Endothelial cell of umbilical vein (primary cell): ENCODE results near the gene IL6ST. TPM values are rescaled to one million over a fixed set of nuclear protein-coding genes. Genes with fewer than 3 reads are reported as not detected.

Experiments
- BruUV-seq: library from RNA; stranded (reverse); fragments of 400-500 nt; replicated peaks from 2 replicates; lab custom pipeline; 2021; lab: Mats Ljungman, UMichigan
- CTCF ChIA-PET: fragments of 300-600, 350-600 bp; sonication (Branson Sonifier 250); formaldehyde crosslinking; loops from one replicate; lab custom pipeline; 2021; ENCODE audit warnings: antibody characterized with exemption, inconsistent platforms; lab: Charles Lee
- POLR2A ChIA-PET: fragments of 300-600, 350-600 bp; sonication (Branson Sonifier 250); formaldehyde crosslinking; loops from one replicate; lab custom pipeline; 2021; ENCODE audit warnings: antibody characterized with exemption, inconsistent platforms; lab: Charles Lee
- DNase-seq: peaks from one replicate; pipeline ENCODE4 v3.0.0-alpha.2; 2011; ENCODE audit warnings: low read depth, low spot score
- FAIRE-seq: peaks from 2 replicates; lab custom pipeline; 2011; peaks lifted over from hg19 to GRCh38; lab: Jason Lieb, UNC
- H2AFZ ChIP-seq: 2 replicates; pipeline ENCODE4 v1.6.0; 2012; ENCODE audit warnings: low read depth, low read length, control low read depth, inconsistent platforms
- H3K27ac ChIP-seq: 2 replicates; pipeline ENCODE4 v1.5.1; 2011; ENCODE audit warnings: low read depth, mild to moderate bottlenecking, control low read depth, low read length, moderate library complexity; ENCODE audit not compliant: insufficient read depth
- H3K27me3 ChIP-seq, 2 experiments: 2 replicates each; pipeline versions ENCODE4 v1.6.0 to v1.6.1; 2011; ENCODE audit warnings: low read length in 2 of 2, mixed read lengths in 1 of 2; ENCODE audit not compliant: control insufficient read depth in 2 of 2, insufficient read depth in 2 of 2
- H3K36me3 ChIP-seq, 2 experiments: 2 replicates in 1 of 2; 3 replicates in 1 of 2; pipeline ENCODE4 v1.5.1; 2011; ENCODE audit warnings: low read length in 2 of 2, mild to moderate bottlenecking in 1 of 2, moderate library complexity in 1 of 2; ENCODE audit not compliant: control insufficient read depth in 2 of 2, insufficient read depth in 2 of 2; ENCODE audit errors: extremely low read depth in 1 of 2
- H3K4me1 ChIP-seq: 3 replicates; pipeline ENCODE4 v1.5.1; 2011; ENCODE audit warnings: mild to moderate bottlenecking, low read length; ENCODE audit not compliant: control insufficient read depth, insufficient read depth; ENCODE audit errors: extremely low read depth
- H3K4me2 ChIP-seq: 2 replicates; pipeline ENCODE4 v1.6.1; 2011; ENCODE audit warnings: low read length, control low read depth, mixed read lengths; ENCODE audit not compliant: insufficient read depth
- H3K4me3 ChIP-seq, 3 experiments: fragments of 200-600 bp in 1 of 3; sonication (generic), shearing (Covaris generic) in 1 of 3; replicated peaks in 1 of 3; 2 replicates each; pipeline ENCODE4 v1.5.1; 2011 to 2016; ENCODE audit warnings: control low read depth in 3 of 3, low read length in 3 of 3, mild to moderate bottlenecking in 2 of 3, inconsistent platforms in 1 of 3, low read depth in 1 of 3, moderate library complexity in 1 of 3; ENCODE audit not compliant: insufficient read depth in 1 of 3
- H3K79me2 ChIP-seq: 2 replicates; pipeline ENCODE4 v1.6.0; 2012; ENCODE audit warnings: low read length, inconsistent platforms; ENCODE audit not compliant: control insufficient read depth, insufficient read depth
- H3K9ac ChIP-seq: replicated peaks from 2 replicates; pipeline ENCODE3; 2011; ENCODE audit warnings: low read length, control low read depth; ENCODE audit not compliant: insufficient read depth; ENCODE audit errors: extremely low read depth
- H3K9me1 ChIP-seq: replicated peaks from 3 replicates; pipeline ENCODE4 v1.6.0; 2011; ENCODE audit warnings: mild to moderate bottlenecking, low read length; ENCODE audit not compliant: control insufficient read depth, insufficient read depth; ENCODE audit errors: extremely low read depth
- H3K9me3 ChIP-seq: replicated peaks from 2 replicates; pipeline ENCODE4 v1.5.1; 2012; ENCODE audit warnings: low read length, inconsistent platforms; ENCODE audit not compliant: control insufficient read depth, insufficient read depth
- H4K20me1 ChIP-seq: replicated peaks from 2 replicates; pipeline ENCODE3; 2011; ENCODE audit warnings: mild to moderate bottlenecking, low read length; ENCODE audit not compliant: control insufficient read depth, insufficient read depth; ENCODE audit errors: extremely low read depth
- CTCF ChIP-seq, 2 donors: IDR thresholded peaks; 1 replicate in 1 of 2; 2 replicates in 1 of 2; pipeline ENCODE4 v1.5.1; 2011; ENCODE audit warnings: low read length in 2 of 2, mild to moderate bottlenecking in 2 of 2, moderate library complexity in 2 of 2, control low read depth in 1 of 2, inconsistent platforms in 1 of 2, low read depth in 1 of 2; ENCODE audit not compliant: insufficient read depth in 1 of 2; ENCODE audit errors: extremely low read depth in 1 of 2
- EZH2 ChIP-seq: IDR thresholded peaks from 2 replicates; pipeline ENCODE4 v1.6.1; 2012; ENCODE audit warnings: borderline replicate concordance, low read depth, mild to moderate bottlenecking, moderate library complexity, low read length, inconsistent platforms; ENCODE audit not compliant: severe bottlenecking
- FOS ChIP-seq: IDR thresholded peaks from 2 replicates; pipeline ENCODE4 v1.6.1; 2011; ENCODE audit warnings: mild to moderate bottlenecking, low read length, moderate library complexity, borderline replicate concordance; ENCODE audit not compliant: insufficient read depth
- GATA2 ChIP-seq: IDR thresholded peaks from 2 replicates; pipeline ENCODE4 v1.7.0; 2011; ENCODE audit warnings: low read depth, mild to moderate bottlenecking, moderate library complexity, mixed read lengths, low read length; ENCODE audit not compliant: insufficient read length, insufficient read depth
- JUN ChIP-seq: IDR thresholded peaks from 2 replicates; pipeline ENCODE4 v1.6.1; 2011; ENCODE audit warnings: borderline replicate concordance, low read depth; ENCODE audit not compliant: insufficient read length, insufficient read depth
- MAX ChIP-seq: IDR thresholded peaks from 2 replicates; pipeline ENCODE4 v1.6.1; 2011; ENCODE audit not compliant: insufficient read depth, insufficient read length
- MYC ChIP-seq: IDR thresholded peaks from one replicate; pipeline ENCODE4 v1.6.1; 2011; ENCODE audit warnings: mild to moderate bottlenecking, low read depth, low read length
- POLR2A ChIP-seq: IDR thresholded peaks from 2 replicates; pipeline ENCODE4 v1.6.1; 2012; ENCODE audit warnings: low read depth, mild to moderate bottlenecking, control low read depth, low read length
- POLR2AphosphoS5 ChIP-seq: IDR thresholded peaks from 2 replicates; pipeline ENCODE4 v1.6.1; 2012; ENCODE audit warnings: low read depth, mild to moderate bottlenecking, control low read depth, low read length, moderate library complexity; ENCODE audit not compliant: insufficient read depth
- dilution Hi-C: fragments of 300-500 bp; cut with MboI; formaldehyde crosslinking; loops from one replicate; pipeline ENCODE4 v1.15.0; 2019; ENCODE audit warnings: low sequenced_read_pairs; ENCODE audit not compliant: extremely low pct_ligation_motif_present
- intact Hi-C: fragments of 100-400 bp; cut with micrococcal nuclease; formaldehyde crosslinking; loops from one replicate; pipeline ENCODE4 v1.10.0; 2022
- polyA plus RNA-seq, 4 experiments: library from polyadenylated mRNA; depleted of rRNA in 3 of 4; stranded (reverse) in 3 of 4; unstranded in 1 of 4; fragments of >200 nt; gene quantifications; 2 replicates each; pipeline versions ENCODE4 v1.2.1 to v1.2.3, GENCODE V29; 2011 to 2012; ENCODE audit warnings: missing spikeins in 1 of 4
- total RNA-seq: library from RNA; stranded (reverse); gene quantifications from 2 replicates; pipeline ENCODE4 v1.2.3, GENCODE V29; 2021

IL6ST gene
- total and polyA plus RNA-seq, 2 donors (not counting 3 experiments of a cell fraction or from before 2014, with no cell fraction given): 135 to 345 TPM

GRCh38 chr5:56026863-56027300, 32.1 kb upstream of the IL6ST start:
- no peak overlapping the region for H3K4me3 ChIP-seq
- no peak overlapping the region for H3K27ac ChIP-seq
- no peaks in the 10 kb centered on the region for H3K4me1 ChIP-seq
- ChIA-PET CTCF (interaction anchor here (1.1 kb wide), 1 partner anchor 10 kb away, joined by 3 read pairs; no protein-coding TSS in a partner anchor), POLR2A (no interaction called here)
- intact Hi-C loops (no loop called here), dilution Hi-C loops (no loop called here)
- H3K79me2 ChIP-seq: no peaks in the 10 kb centered on the region
- no peak overlapping the region for H3K9ac ChIP-seq
- H3K4me2 ChIP-seq: no peak overlapping the region
- no peaks in the 10 kb centered on the region for H3K27me3 ChIP-seq
- no peak overlapping the region for H2AFZ ChIP-seq
- FAIRE-seq: no peak
- no peaks in the 10 kb centered on the region for H4K20me1 ChIP-seq
- H3K9me3 ChIP-seq: no peaks in the 10 kb centered on the region
- H3K9me1 ChIP-seq: no peaks in the 10 kb centered on the region
- no peak for DNase-seq
- BruUV-seq: no TSS peak
- TF ChIP-seq POLR2AphosphoS5: no peak
- TF ChIP-seq MAX: no peak
- TF ChIP-seq POLR2A: no peak
- TF ChIP-seq MYC: no peak
- no peak for TF ChIP-seq CTCF (IDR thresholded peaks at IDR 0.05; ENCODE audit: extremely low read depth in 1 of 2, insufficient read depth in 1 of 2, low read depth in 1 of 2, low read length in 2 of 2)
- TF ChIP-seq GATA2: no peak
- TF ChIP-seq EZH2: no peak
- TF ChIP-seq FOS: no peak
- TF ChIP-seq JUN: no peak
- H3K36me3 ChIP-seq: no peaks in the 10 kb centered on the region
